Fibroblast of gingiva (primary cell): Measurements from ENCODE around the gene EGR2.
"Not testable (repeated sequence)": the region's sequence is repeated elsewhere in the genome, so short reads cannot be mapped to it uniquely, and the experiment has no call there.

Source experiments
- DNase-seq: peaks from one replicate; pipeline ENCODE4 v3.0.0-alpha.2; 2011; ENCODE audit warnings: low read depth

Gene EGR2

DNA sequence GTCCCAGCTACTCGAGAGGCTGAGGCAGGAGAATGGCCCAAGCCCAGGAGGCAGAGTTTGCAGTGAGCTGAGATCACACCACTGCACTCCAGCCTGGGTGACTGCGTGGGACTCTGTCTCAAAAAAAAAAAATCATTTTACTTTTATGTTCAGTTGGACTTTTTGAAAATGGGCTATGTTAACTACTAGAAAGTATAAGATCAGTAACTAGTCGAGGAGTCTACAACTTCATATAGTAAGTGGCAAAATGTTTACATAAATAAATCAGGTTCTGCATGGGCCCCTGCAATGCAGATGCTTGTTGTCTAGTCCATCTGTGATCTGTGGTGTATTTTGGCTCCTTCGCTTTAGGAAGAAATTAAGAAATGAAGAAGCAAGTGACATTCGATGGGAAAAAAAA, 23.9 kb downstream of the EGR2 start:
- DNase-seq = no peak

DNA sequence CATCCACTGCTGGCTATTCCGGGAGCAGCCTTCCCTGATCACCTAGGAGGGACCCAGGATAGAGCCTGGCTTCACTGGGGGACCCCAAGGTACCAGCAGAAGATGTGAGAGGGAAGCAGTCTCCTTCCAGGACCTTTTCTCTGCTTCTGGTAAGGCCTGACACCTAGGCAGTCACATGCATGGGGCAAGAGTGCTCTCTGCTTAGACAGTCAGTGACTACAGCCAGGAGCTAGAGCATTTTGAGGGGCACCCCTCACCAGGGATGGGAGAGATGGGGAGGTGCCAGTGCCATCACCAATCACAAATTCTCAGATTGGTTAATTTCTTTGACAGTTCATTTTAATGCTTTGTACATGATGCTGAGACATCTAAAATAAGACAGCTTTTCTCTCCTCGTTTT, 25.6 kb downstream of the EGR2 start:
- DNase-seq = no peak

- no peak for DNase-seq
Measured at GRCh38 chr10:62790019-62790555, 26.1 kb downstream of the EGR2 start.

- DNase-seq = peak; percentile 6
Measured at GRCh38 chr10:62788861-62789467, 27.2 kb downstream of the EGR2 start.

- not testable (repeated sequence) for DNase-seq
Measured at GRCh38 chr10:62788285-62788684, 27.9 kb downstream of the EGR2 start.

GRCh38 chr10:62784537-62784936, 31.6 kb downstream of the EGR2 start:
- not testable (repeated sequence) for DNase-seq

DNA sequence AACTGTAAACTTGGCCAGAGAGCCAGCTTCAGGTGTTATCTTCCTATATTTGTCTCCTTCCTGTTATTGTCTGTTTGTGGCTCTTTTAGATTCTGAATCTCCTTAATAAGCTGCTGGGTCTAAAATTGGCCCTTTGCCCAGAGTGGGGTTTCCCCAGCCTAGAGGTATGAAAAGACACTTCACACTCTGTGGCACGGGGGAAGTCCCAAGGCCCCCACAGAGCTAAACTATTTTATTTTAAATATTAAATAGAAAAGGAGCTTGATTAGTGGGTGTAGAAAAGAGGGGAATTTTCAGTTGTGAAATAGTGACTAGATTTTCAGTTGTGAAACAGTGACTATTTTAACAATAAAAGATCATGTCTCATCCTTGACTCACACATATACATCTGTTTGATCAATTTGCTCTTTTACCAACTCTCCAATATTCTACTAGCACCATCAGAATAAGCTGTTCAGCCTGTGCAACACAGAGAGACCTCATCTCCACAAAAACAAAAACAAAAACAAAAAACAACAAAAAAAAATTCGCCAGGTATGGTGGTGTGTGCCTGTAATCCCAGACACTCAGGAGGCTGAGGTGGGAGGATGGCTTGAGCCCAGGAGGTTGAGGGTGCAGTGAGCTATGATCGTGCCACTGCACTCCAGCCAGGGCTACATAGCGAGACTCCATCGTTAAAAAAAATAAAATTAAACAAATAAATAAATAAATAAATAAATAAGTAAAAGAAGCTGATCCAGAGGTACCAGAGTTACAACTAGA, 36.5 kb downstream of the EGR2 start:
- no peak for DNase-seq

GRCh38 chr10:62778125-62778524, 38.0 kb downstream of the EGR2 start:
- DNase-seq = no peak

- DNase-seq = no peak
Measured at GRCh38 chr10:62772186-62772974, 43.8 kb downstream of the EGR2 start.

- no peak for DNase-seq
Measured at GRCh38 chr10:62769574-62770242, 46.5 kb downstream of the EGR2 start.

GRCh38 chr10:62766386-62766785, 49.8 kb downstream of the EGR2 start:
- DNase-seq = no peak

- no peak for DNase-seq
Measured at GRCh38 chr10:62765726-62766125, 50.4 kb downstream of the EGR2 start.

GRCh38 chr10:62764011-62764410, 52.2 kb downstream of the EGR2 start:
- DNase-seq = no peak

- DNase-seq = no peak
Measured at GRCh38 chr10:62763155-62763554, 53.0 kb downstream of the EGR2 start.
